Astrocyte (in vitro differentiated cells and primary cell): ENCODE results near the gene KCNMA1.

Source experiments
- EZH2 ChIP-seq: IDR thresholded peaks from 2 replicates; pipeline ENCODE4 v1.6.1; 2012; ENCODE audit warnings: mild to moderate bottlenecking, low read length, inconsistent platforms; ENCODE audit not compliant: insufficient read depth
- TF ChIP-seq, protein P1 (sequence below): IDR thresholded peaks from 2 replicates; pipeline ENCODE4 v1.5.1; 2011; ENCODE audit warnings: low read depth, mild to moderate bottlenecking, inconsistent platforms, low read length, moderate library complexity; ENCODE audit not compliant: insufficient read depth

DNA sequence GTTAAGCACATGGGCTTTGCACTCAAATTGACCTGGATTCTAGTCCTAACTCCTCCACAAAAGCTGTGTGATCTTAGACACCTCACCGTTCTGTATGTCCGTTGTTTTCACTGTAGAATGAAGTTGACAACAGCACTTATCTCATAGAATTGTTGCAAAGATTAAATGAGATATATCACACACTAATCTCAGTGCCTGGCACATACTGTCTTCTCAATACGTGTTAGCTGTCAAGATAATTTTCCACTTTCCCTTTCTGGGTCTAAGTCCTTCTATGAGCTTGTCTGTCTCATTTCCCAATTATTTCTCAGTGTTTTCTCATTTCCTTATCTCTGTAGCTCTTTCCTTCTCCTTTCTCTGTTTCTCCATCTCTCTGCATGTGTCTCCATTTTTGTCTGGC lies 296.6 kb downstream of the KCNMA1 start:
- TF ChIP-seq, protein P1, sequence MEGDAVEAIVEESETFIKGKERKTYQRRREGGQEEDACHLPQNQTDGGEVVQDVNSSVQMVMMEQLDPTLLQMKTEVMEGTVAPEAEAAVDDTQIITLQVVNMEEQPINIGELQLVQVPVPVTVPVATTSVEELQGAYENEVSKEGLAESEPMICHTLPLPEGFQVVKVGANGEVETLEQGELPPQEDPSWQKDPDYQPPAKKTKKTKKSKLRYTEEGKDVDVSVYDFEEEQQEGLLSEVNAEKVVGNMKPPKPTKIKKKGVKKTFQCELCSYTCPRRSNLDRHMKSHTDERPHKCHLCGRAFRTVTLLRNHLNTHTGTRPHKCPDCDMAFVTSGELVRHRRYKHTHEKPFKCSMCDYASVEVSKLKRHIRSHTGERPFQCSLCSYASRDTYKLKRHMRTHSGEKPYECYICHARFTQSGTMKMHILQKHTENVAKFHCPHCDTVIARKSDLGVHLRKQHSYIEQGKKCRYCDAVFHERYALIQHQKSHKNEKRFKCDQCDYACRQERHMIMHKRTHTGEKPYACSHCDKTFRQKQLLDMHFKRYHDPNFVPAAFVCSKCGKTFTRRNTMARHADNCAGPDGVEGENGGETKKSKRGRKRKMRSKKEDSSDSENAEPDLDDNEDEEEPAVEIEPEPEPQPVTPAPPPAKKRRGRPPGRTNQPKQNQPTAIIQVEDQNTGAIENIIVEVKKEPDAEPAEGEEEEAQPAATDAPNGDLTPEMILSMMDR: no peak
- TF ChIP-seq EZH2: no peak
